ENCODE data around the gene IZUMO3. TPM values are rescaled to one million over a fixed set of nuclear protein-coding genes. Genes with fewer than 3 reads are reported as not detected.

The IZUMO3 gene
- total and polyA plus RNA-seq, 2 donors (not counting 1 experiment from before 2014, with no cell fraction given), result not detected

DNA sequence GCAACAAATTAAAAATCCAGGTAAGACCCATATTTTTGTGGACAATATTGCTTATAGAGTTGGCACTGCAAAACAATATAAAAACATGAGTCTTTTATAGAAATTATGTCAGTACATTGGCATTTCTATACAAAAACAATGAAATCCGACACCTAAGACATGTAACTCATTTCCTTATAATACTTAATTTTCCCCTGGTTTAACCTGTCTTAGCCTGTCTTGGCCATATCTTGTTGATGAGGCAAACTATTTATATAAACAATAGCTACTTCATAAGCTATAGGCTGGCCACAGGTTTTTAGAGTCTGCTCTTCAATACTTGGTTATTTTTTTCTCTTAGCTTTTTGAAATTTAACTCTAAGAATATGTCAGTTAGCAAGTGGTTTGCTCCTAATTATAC is 44.7 kb upstream of the IZUMO3 start:
- ATAC-seq (ENCODE audit: low read depth) (no peak), DNase-seq (no peak)
- Mint-ChIP-seq H3K27ac (no peak overlapping the region), H3K9me3 (ENCODE audit: insufficient read depth) (peaks cover 6% of the 10 kb centered on the region), H3K4me1 (no peaks in the 10 kb centered on the region), H3K4me3 (no peak overlapping the region), H3K27me3 (no peaks in the 10 kb centered on the region)
- POLR2A ChIA-PET, result no interaction called here
- intact Hi-C loops (cut with micrococcal nuclease), result no loop called here
- CTCF ChIA-PET, result no interaction called here
- H3K4me2 ChIP-seq (replicated peaks; ENCODE audit: low read depth, low read length, poor library complexity, severe bottlenecking), result no peak overlapping the region
- no peaks in the 10 kb centered on the region for H3K36me3 ChIP-seq (replicated peaks in 1 of 2; ENCODE audit: control extremely low read depth in 1 of 2, control insufficient read depth in 1 of 2, extremely low read depth in 1 of 2, insufficient read depth in 2 of 2, low read length in 1 of 2)
- H3K9ac ChIP-seq (ENCODE audit: low read length), result no peak overlapping the region
- H3K9me3 ChIP-seq (ENCODE audit: control extremely low read depth in 1 of 3, control insufficient read depth in 2 of 3, insufficient read depth in 1 of 3, low read length in 2 of 3), result peaks cover 0 to 3% (median 0%) of the 10 kb centered on the region in 3 donors
- H3K4me3 ChIP-seq (ENCODE audit: control extremely low read depth in 1 of 5, extremely low read depth in 1 of 5, insufficient read depth in 1 of 5, low read depth in 2 of 5, low read length in 4 of 5), result no peak overlapping the region
- H3K27ac ChIP-seq (ENCODE audit: low read length in 2 of 2), result no peak overlapping the region
- H3K79me2 ChIP-seq (ENCODE audit: control insufficient read depth, insufficient read depth, low read length), result no peaks in the 10 kb centered on the region
- no peaks in the 10 kb centered on the region for H3K27me3 ChIP-seq (replicated peaks in 1 of 4; ENCODE audit: control extremely low read depth in 1 of 4, control insufficient read depth in 3 of 4, insufficient read depth in 4 of 4, low read length in 3 of 4)
- no CpG with 5 or more reads among the region's 1 CpG for WGBS (ENCODE audit: insufficient coverage)
- H4K20me1 ChIP-seq (ENCODE audit: control insufficient read depth, insufficient read depth, low read length, poor library complexity, severe bottlenecking), result no peaks in the 10 kb centered on the region
- H3K4me1 ChIP-seq (ENCODE audit: control insufficient read depth in 2 of 2, insufficient read depth in 2 of 2, low read length in 2 of 2), result no peaks in the 10 kb centered on the region
- TF ChIP-seq EZH2 (IDR thresholded peaks at IDR 0.05; ENCODE audit: borderline replicate concordance, insufficient read depth, low read depth, low read length, poor library complexity, severe bottlenecking), result no peak
- TF ChIP-seq, protein P1, sequence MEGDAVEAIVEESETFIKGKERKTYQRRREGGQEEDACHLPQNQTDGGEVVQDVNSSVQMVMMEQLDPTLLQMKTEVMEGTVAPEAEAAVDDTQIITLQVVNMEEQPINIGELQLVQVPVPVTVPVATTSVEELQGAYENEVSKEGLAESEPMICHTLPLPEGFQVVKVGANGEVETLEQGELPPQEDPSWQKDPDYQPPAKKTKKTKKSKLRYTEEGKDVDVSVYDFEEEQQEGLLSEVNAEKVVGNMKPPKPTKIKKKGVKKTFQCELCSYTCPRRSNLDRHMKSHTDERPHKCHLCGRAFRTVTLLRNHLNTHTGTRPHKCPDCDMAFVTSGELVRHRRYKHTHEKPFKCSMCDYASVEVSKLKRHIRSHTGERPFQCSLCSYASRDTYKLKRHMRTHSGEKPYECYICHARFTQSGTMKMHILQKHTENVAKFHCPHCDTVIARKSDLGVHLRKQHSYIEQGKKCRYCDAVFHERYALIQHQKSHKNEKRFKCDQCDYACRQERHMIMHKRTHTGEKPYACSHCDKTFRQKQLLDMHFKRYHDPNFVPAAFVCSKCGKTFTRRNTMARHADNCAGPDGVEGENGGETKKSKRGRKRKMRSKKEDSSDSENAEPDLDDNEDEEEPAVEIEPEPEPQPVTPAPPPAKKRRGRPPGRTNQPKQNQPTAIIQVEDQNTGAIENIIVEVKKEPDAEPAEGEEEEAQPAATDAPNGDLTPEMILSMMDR (IDR thresholded peaks at IDR 0.05), result no peak
- no peak overlapping the region for H2AFZ ChIP-seq (ENCODE audit: insufficient read depth, low read depth, low read length, poor library complexity, severe bottlenecking)

DNA sequence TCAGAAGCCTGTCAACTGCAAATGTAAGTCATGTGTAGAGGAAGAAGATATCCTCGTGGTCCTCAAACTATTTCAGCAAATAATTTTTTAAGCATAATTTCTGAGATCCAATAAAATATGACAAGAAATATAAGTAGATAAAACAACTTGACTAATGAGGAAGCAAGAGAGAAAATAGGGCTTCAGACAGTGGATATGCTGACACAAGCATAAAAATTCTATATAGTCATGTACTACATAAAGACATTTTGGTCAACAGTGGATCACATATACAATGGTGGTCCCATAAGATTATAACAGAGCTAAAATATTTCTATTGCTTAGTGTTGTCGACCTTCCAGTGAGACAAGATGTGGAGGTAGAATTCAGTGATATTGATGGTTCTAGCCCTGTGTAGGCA is 42.2 kb upstream of the IZUMO3 start:
- H3K4me1 Mint-ChIP-seq, result no peaks in the 10 kb centered on the region
- Histone ChIP-seq H3K36me3 (replicated peaks in 1 of 2; ENCODE audit: control extremely low read depth in 1 of 2, control insufficient read depth in 1 of 2, extremely low read depth in 1 of 2, insufficient read depth in 2 of 2, low read length in 1 of 2) (no peaks in the 10 kb centered on the region), H3K27ac (ENCODE audit: low read length in 2 of 2) (no peak overlapping the region), H3K9me3 (ENCODE audit: control extremely low read depth in 1 of 3, control insufficient read depth in 2 of 3, insufficient read depth in 1 of 3, low read length in 2 of 3) (peaks cover 0 to 3% (median 0%) of the 10 kb centered on the region in 3 donors), H3K4me2 (replicated peaks; ENCODE audit: low read depth, low read length, poor library complexity, severe bottlenecking) (no peak overlapping the region), H3K79me2 (ENCODE audit: control insufficient read depth, insufficient read depth, low read length) (no peaks in the 10 kb centered on the region), H2AFZ (ENCODE audit: insufficient read depth, low read depth, low read length, poor library complexity, severe bottlenecking) (no peak overlapping the region), H3K9ac (ENCODE audit: low read length) (no peak overlapping the region), H3K4me1 (ENCODE audit: control insufficient read depth in 2 of 2, insufficient read depth in 2 of 2, low read length in 2 of 2) (no peaks in the 10 kb centered on the region), H4K20me1 (ENCODE audit: control insufficient read depth, insufficient read depth, low read length, poor library complexity, severe bottlenecking) (no peaks in the 10 kb centered on the region), H3K4me3 (ENCODE audit: control extremely low read depth in 1 of 5, extremely low read depth in 1 of 5, insufficient read depth in 1 of 5, low read depth in 2 of 5, low read length in 4 of 5) (no peak overlapping the region), H3K27me3 (replicated peaks in 1 of 4; ENCODE audit: control extremely low read depth in 1 of 4, control insufficient read depth in 3 of 4, insufficient read depth in 4 of 4, low read length in 3 of 4) (no peaks in the 10 kb centered on the region)
- ATAC-seq (ENCODE audit: low read depth) (no peak), DNase-seq (no peak)
- intact Hi-C loops (cut with micrococcal nuclease), result no loop called here
- peaks cover 7% of the 10 kb centered on the region for H3K9me3 Mint-ChIP-seq (ENCODE audit: insufficient read depth)
- CTCF ChIA-PET, result no interaction called here
- no peaks in the 10 kb centered on the region for H3K27me3 Mint-ChIP-seq
- no CpG with 5 or more reads among the region's 2 CpGs for WGBS (ENCODE audit: insufficient coverage)
- TF ChIP-seq EZH2 (IDR thresholded peaks at IDR 0.05; ENCODE audit: borderline replicate concordance, insufficient read depth, low read depth, low read length, poor library complexity, severe bottlenecking), result no peak
- TF ChIP-seq, protein P1 (IDR thresholded peaks at IDR 0.05), result no peak
- H3K27ac Mint-ChIP-seq, result no peak overlapping the region
- POLR2A ChIA-PET, result no interaction called here
- H3K4me3 Mint-ChIP-seq, result no peak overlapping the region

All from B cell (primary cell).